Measurements from ENCODE around the gene STPG3.
A peak's percentile ranks its signal among the peaks of the same experiment; 100 is the strongest.
"Not testable (repeated sequence)": the region's sequence is repeated elsewhere in the genome, so short reads cannot be mapped to it uniquely, and the experiment has no call there.

Gene STPG3

DNA sequence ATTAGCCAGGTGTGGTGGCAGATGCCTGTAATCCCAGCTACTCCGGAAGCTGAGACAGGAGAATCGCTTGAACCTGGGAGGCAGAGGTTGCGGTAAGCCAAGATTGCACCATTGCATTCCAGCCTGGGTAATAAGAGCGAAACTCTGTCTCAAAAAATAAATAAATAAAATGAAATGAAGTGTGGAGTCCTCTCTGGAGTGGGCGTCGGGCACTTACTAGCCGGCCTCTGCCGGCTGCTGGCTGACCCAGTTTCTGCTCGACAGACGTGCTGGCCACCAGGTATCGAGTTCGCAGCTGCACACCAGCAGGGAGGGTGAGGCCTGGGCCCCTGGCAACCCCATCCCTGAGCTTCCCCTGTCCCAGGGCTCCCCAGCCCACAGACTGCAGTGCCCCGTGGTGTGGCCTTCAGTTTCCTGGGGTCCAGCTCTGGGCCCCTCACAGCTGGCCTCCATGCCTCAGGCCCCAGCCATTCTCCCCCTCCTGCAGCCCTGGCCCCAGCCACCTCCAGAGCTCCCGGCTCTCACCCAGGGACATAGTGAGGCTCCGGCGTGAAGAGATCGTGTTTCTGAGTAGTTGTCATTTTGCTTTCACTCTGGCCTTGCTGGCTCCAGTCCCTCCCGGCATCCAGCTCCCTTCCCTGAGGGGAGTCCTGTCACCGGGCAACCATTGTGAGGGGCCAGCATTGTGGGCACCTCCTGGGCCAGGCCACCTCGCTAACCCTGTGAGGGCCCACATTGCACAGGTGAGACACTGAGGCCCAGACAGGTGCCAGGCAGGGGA, 3.8 kb upstream of the STPG3 start:
- no peak for DNase-seq

DNA sequence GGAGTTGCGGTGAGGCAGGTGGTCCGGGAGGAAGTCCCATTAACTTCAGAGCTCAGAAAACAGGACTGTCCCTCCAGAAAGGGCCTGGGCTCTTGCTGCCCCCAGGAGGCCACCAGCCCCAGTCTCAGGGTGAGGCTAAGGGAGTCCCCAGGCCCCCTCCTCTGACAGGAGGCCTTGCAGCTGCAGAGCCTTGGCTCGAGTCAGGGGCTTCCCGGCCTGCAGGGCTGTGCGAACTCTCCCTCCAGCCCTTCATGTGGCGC, 3.2 kb upstream of the STPG3 start:
- DNase-seq, result no peak

DNA sequence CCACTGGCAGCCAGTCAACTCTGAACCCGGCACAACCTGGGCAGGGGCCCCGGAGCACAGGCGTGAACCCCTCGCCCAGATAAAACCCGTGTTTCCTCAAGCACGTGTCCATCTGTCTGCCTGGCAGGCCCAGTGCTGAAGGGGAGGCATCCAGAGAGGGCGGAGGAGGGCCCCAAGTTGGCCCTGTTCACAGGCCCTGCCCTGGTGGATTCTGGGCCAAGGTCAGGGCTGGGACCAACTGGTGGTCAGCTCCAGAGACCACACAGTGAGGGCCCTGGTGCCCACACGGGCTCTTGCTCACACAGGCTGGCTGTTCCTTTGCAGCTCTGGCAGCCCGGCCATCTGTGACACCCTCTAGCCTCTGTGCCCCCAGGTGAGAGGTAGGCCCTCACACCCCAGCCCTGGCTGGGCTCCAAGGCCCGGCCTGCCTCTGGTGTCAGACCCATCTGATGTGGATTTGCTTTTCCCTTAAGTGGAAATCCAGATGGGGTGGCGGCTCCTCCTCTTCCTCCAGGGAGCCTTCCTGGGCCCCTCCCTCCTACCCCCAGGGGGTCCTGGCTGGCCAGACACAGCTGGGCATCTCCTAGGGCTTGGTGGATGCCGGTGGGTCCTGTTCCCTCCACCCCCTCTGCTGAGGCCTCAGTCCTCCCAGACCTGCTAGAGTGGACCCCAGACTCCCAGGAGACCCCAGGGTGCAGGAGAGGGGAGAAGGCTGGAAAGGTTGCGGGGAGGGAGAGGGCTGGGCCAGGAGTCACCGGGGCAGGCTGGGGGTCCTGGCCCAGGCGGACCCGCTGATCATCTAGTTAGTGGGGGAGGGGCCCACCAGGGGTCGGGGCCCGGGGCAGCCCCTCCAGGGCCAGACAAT, 525 bp upstream of the STPG3 start:
- no peak for DNase-seq

DNA sequence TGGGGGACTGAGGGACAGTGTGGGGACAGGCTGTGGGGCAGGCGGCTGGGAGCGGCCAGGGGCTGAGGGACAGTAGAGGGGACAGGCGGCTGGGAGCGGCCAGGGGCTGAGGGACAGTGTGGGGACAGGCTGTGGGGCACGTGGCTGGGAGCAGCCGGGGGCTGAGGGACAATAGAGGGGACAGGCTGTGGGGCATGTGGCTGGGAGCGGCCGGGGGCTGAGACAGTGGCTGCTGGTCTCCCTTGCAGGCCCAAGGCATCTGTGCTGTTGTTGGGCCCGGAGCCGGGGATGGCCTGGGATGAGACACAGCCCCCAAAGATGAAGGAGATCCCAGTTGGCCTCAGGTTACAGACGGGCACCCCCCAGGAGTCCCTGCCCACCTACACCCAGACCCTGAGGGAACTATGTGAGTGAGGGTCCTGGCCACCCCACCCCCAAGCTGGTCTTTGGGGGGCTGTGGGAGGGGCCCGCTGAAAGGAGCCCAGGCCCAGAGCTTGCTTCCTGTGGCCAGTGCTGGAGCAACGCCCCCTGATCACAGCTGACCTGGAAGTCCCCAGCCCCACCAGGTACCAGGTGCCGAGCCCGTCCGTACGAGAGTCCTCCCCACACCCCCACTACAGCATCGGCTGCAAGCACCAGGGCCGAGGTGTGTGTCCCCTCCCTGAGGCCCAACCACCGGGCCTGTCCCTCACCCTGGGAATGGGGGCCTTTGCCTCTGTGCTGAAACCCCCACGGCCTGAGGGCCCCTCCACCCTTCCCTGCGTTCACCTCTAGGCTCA, 593 bp downstream of the STPG3 start:
- DNase-seq, result no peak

DNA sequence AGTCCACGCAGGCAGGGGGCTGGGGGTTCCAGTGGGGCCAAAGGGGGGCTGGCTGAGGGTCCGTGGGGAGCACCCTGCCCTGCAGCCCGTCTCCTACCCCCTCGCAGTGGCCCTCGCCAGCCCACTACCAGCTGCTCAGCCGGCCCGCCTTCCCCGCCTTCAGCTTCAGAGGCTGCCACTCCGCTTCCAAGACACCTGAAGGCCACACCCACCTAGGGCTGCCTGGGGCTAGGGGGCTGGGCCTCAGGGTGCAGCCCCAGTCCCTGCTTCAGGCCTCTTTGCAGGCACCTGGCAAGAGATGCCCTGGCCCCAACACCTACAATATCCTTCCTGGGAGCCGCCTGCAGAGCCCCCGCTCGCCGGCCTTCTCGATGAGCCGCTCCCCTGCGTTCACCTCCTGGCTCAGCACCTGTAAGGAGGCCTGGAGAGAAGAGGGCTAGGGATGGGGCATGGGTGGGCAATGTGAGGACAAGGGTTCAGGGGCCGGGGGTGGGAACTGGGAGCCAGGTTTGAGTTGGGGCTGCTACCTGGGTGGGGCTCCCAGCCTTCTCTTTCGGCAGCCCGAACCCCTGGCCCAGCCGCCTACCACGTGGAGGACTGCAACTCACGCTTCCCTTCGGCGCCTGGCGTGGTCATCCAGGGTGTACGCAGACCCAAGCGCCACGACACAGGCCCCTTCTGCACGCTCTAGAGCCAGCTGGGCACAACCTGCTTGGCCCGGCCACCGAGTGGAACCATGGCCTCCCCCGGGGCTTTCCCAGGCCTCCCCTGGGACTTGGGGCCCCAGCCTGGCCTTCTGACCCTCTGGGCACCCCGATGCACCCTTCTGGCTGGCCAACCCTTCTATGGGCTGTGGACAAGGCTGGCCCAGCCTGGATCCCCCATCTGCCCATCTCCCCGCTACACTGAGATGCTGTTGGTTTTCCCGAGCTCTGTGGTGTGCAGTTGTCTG, 1.7 kb downstream of the STPG3 start:
- DNase-seq, result no peak

DNA sequence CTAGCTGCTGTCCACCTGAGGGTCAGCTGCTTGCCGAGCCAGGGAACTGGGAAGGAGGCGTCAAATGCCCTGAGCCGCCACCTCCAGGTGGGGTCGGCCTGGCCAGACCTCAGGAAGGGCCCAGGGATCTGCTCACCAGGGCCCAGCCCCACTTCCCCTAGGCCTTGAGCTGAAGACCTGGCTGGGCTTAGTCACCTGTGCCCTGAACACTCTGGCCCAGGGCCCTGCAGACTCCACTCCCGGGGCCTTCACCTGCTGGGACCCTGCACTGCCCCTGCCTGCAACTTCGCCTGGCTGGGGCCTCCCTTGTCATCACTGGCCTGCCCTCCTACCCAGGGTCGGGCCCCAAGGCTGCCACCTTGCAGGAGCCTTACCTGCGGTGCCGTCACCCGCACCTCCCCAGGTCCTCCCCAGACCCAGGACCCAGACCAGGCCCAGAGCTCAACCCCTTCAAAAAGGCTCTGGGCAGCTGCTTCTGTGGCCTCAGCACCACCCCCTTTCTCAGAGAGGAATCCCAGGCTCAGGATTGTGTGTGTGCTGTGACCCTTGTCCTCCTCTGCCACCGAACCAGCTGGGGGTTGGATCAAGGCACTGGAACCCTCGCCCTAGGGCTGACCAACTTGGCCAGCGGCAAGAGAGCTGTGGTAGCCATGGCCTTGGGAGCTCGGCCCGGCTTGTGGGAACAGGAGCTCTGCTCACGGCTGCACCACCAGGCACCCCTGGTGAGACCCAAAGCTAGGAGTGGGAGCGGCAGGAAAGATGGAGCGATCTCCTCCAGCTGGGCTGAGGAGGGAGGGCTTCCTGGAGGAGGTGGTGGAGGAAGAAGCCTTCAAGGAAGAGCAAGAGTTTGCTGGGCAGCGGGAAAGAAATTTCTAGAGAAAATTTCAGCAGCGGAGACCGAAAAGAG, 2.9 kb downstream of the STPG3 start:
- no peak for DNase-seq

DNA sequence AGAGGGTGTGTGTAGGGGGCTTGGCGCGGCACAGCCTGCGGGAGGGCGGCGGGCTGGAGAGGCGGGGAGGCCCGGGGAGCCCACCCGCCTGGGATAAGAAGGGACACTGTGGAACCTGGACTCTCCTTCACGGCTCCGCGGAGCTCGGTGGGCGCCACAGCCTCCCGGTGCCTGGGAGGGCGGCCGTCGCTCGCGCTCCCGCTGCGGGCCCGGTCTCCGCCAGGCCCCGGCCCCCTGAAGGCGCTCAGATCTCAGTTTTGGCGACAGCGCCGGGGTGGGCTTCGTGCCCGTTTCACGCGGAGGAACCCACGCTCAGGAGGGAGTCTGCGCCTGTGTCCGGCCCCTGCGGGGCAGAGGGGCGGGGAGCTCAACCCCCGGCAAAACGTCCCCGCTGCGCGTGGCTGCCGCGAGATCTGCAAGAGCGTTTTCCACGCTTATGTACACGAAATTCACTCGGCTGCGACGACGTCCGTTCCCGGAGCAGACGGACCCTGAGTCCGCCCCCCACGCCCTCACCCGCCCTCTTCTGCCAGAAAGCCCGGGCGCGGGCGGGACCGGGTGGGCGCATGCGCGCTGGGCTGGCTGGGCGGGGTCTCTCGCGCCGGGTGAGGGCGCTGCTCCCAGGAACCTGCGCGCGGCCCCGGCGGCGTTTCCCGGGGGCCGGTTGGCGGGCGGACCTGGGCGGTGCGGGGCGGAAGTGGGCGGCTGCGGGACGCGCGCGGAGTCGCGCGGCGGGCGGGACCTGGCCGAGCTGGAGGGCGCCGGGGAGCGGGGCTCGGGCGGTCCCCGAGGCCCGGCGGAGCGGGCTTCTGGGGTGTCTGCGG, 3.8 kb downstream of the STPG3 start, which contains the start of gene NELFB:
TSS of gene NELFB (plus strand) at position 704 of the 824 bp plus-strand sequence.
- DNase-seq, result peak; percentile 72

DNA sequence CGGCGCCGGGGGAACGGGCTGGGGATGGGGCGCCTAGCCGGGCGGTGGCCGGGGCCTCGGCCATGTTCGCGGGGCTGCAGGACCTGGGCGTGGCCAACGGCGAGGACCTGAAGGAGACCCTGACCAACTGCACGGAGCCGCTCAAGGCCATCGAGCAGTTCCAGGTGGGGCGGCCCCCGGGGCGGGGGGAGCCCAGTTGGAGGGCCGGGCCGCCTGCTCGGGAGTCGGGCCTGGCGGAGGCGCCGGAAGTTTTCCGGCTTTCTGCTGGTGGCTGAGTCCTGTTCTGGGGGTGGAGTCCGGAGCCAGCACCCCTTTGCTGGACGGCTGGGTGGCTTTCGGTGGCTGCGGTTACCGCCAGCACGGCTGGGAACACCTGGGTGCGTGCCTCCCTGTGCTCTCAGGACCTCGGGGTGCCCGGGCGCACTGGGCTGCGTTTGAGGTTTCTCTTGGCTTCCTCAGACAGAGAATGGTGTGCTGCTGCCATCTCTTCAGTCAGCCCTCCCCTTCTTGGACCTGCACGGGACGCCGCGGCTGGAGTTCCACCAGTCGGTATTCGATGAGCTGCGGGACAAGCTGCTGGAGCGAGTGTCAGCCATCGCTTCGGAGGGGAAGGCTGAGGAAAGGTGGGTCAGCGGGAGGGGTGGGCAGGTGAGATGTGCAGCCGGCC, 4.5 kb downstream of the STPG3 start:
- no peak for DNase-seq

DNA sequence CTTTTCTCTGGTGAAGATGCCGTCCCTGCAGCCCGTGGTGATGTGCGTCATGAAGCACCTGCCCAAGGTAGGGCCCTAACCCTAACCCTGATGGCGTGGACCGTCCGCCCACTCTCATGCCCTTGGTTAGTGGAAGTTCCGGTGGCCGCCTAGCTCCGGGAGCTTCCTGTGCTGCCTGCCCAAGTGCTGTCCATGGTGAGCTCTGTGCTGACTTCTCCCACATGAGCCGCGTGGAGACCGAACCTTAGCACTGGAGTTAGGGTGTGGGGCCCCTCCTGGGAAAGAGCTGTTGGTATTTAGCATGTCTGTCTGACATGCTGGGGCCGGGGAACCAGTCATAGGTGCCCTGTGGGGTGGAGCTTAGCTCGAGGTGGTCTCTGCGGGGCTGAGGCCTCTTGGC, 5.3 kb downstream of the STPG3 start:
- DNase-seq, result no peak

DNA sequence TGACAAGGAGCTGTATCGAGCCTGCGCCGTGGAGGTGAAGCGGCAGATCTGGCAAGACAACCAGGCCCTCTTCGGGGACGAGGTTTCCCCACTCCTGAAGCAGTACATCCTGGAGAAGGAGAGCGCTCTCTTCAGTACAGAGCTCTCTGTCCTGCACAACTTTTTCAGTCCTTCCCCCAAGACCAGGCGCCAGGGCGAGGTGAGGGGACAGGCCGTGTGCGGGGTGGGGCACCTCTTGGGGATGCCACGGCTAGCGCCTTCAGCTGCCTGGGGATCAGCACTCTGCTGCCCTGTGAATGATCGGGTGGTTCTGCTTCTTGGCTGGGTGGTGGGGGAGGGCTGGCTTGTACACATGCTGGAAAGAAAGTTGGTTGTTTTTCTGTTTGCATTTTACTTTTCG, 5.8 kb downstream of the STPG3 start:
- no peak for DNase-seq

DNA sequence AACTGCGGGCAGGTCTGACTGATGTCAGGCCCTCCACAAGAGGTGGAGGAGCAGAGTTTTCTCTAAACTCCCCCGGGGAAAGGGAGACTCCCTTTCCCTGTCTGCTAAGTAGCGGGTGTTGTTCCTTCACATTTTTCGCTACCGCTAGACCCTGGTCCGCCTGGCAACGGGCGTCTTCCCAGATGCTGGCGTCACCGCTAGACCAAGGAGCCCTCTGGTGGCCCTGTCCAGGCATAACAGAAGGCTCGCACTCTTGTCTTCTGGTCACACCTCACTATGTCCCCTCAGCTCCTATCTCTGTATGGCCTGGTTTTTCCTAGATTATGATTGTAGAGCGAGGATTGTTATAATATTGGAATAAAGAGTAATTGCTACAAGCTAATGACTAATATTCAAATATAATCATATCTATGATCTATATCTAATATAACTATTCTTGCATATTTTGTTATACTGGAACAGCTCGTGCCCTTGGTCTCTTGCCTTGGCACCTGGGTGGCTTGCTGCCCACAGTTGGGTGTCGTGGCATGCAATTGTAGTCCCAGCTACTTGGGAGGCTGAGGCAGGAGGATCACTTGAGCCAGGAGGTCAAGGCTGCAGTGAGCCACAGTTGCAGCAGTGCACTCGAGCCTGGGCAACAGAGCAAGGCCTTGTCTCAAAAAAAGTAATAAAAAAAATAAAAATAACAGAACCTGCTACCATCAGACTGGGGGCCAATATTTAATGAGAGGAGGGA, 11.3 kb downstream of the STPG3 start:
- not testable (repeated sequence) for DNase-seq

DNA sequence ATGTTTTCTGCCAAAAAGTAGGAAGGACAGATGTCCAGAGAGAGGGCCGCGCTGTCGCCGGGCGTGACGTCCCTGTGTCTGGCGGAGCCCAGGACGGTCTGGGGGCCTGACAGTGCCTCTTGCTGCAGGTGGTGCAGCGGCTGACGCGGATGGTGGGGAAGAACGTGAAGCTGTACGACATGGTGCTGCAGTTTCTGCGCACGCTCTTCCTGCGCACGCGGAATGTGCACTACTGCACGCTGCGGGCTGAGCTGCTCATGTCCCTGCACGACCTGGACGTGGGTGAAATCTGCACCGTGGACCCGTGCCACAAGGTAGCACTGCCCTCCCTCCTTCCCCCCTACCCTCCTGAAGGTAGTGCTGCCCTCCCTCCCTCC, 11.8 kb downstream of the STPG3 start:
- DNase-seq, result no peak

DNA sequence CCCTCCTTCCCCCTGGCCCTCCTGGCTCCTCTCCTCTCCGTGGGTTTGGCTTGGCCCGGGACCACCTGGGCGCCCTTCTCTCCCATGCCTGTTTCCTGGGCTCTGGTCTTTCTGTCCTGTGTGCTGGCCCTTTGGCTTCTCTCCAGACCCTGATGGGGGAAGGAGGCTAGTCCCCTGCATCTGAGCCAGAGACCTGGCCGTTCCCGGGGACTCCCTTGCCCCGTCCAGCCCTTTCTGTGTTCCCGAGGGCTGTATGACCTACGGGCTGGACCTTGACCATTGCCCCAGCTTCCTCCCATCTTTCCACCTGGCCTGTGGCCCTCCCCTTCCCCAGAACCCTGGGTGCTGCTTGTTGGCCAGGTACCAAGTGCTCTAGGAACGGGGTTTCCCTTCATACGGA, 12.4 kb downstream of the STPG3 start:
- DNase-seq, result no peak

DNA sequence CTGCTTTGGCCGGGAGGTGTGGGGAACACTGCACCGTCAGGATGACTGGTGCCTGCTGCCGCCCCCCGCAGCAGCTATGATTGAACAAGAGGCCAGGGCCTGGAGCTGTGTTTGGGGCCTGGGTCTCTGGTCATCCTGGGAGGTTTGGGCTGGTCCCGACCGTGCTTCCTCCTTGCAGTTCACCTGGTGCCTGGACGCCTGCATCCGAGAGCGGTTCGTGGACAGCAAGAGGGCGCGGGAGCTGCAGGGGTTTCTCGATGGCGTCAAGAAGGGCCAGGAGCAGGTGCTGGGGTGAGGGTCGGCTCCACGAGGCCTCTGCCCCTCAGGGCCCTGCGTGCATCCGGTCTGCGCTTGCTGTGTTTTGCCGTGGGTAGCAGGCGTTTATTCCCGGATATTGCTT, 13.0 kb downstream of the STPG3 start:
- no peak for DNase-seq

DNA sequence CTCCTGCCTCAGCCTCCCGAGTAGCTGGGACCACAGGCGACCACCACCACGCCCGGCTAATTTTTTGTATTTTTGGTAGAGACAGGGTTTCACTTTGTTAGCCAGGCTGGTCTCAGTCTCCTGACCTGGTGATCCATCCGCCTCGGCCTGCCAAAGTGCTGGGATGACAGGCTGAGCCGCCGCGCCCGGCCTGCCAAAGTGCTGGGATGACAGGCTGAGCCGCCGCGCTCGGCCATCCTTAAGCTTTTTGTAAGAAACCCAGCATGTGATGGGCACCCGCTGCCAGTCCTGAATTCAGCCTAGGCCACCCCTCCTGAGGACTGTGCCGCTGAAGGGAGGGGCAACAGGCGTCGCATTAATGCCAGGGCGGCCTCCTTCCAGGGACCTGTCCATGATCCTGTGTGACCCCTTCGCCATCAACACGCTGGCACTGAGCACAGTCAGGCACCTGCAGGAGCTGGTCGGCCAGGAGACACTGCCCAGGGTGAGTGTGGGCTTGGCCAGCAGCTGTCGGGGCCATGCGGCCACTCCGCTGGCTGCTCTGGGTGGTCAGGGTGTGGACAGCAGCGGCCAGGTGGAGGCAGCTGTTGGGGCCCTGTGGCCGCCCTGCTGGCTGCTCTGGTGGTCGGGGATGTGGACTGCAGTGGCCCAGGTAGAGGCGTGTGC, 14.5 kb downstream of the STPG3 start:
- no peak for DNase-seq

DNA sequence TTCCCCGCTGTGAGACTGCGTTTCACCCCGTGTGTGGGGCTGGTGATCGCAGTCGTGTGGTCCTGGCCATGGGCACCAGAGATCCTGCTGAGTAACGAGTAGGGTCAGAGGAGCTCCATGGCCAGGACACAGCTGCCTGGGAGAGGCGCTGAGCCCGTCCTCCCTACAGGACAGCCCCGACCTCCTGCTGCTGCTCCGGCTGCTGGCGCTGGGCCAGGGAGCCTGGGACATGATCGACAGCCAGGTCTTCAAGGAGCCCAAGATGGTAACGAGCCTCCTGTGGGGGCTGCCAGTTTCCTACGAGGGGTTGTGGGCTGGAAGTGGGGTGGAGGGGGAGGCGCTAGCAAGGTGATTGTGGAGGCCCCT, 15.1 kb downstream of the STPG3 start:
- no peak for DNase-seq

DNA sequence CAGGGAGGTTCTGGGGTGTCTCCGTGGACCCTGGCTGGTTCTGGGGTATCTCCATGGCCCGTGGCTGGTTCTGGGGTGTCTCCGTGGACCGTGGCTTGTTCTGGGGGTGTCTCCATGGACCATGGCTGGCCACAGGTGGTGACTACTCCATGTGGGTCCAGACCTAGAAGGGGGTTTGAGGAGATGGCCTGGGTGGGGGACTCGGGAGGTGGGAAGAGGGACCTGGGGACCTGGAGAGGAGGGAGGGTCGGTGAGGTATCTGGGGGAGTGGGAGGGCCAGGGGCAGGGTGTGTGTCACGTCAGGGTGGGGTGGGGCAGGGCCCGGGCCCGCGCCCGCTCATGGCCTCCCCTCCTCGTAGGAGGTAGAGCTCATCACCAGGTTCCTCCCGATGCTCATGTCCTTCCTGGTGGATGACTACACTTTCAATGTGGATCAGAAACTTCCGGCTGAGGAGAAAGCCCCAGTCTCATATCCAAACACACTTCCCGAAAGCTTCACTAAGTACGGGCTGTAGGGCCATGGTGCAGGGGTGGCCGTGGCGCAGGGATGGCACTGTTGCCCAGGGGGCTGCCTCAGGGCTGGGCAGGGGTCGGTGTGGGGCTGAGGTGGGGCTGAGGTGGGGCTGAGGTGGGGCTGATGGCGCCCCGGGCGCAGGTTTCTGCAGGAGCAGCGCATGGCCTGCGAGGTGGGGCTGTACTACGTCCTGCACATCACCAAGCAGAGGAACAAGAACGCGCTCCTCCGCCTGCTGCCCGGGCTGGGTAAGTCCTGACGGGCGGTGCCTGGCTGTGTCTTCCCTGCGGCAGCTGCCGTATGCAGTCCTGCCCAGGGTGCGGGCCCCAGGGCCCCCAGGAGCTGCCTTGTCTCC, 15.7 kb downstream of the STPG3 start:
- DNase-seq, result no peak

DNA sequence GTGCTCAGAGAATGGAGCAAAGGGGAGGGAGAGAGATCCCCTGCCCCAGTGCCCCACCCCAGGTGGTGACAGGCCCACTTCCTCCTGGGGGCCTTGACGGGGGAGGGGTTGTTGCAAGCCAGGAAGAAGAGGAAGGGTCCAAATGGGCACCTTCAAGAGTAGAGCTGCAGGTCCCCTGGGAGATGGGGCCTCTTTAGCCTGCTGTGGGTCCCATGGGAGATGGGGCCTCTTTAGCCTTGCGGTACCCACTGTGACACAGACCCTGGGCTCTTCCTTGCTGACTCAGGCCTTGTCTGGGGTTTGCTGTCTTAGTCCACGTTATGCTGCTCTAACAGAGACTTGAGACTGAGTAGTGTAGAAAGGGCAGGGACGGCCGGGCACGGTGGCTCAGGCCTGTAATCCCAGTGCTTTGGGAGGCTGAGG, 16.9 kb downstream of the STPG3 start:
- DNase-seq, result no peak
